ENCODE results near the gene RAB33A.

The RAB33A gene

GRCh38 chrX:130171446-130172126 lies at the start of gene RAB33A:
Gene RAB33A (plus strand): TSS chrX:130171962. CDS start chrX:130172063, 101 bp downstream.
- DNase-seq, result peak; percentile 48 to 55

GRCh38 chrX:130124577-130124976 lies 47.2 kb upstream of the RAB33A start:
- DNase-seq, result no peak

GRCh38 chrX:130125091-130125874 lies 46.5 kb upstream of the RAB33A start:
- DNase-seq, result no peak

GRCh38 chrX:130130990-130131389 lies 40.8 kb upstream of the RAB33A start:
- DNase-seq, result no peak

GRCh38 chrX:130136496-130136895 lies 35.3 kb upstream of the RAB33A start:
- no peak for DNase-seq

- no peak for DNase-seq
Measured at GRCh38 chrX:130136961-130137360, 34.8 kb upstream of the RAB33A start.

GRCh38 chrX:130139474-130140201 lies 32.1 kb upstream of the RAB33A start:
- no peak for DNase-seq

- no peak for DNase-seq
Measured at GRCh38 chrX:130144509-130144908, 27.3 kb upstream of the RAB33A start.

- no peak for DNase-seq
Measured at GRCh38 chrX:130145123-130145522, 26.6 kb upstream of the RAB33A start.

- DNase-seq, result no peak
Measured at GRCh38 chrX:130147631-130148030, 24.1 kb upstream of the RAB33A start.

- no peak for DNase-seq
Measured at GRCh38 chrX:130155564-130155963, 16.2 kb upstream of the RAB33A start.

GRCh38 chrX:130158311-130158710 lies 13.5 kb upstream of the RAB33A start:
- no peak for DNase-seq

- no peak for DNase-seq
Measured at GRCh38 chrX:130159776-130160175, 12.0 kb upstream of the RAB33A start.

GRCh38 chrX:130162094-130162735 lies 9.5 kb upstream of the RAB33A start:
- DNase-seq, result no peak

- DNase-seq, result no peak
Measured at GRCh38 chrX:130163398-130163797, 8.4 kb upstream of the RAB33A start.

GRCh38 chrX:130165181-130165702 lies 6.5 kb upstream of the RAB33A start:
- no peak for DNase-seq

- DNase-seq, result peak; percentile 89 to 91
Measured at GRCh38 chrX:130165703-130166502, 5.9 kb upstream of the RAB33A start, which contains the start of gene AIFM1. Gene AIFM1 (minus strand): TSS chrX:130165841. CDS start chrX:130165656, 185 bp downstream.

GRCh38 chrX:130166503-130166777 lies 5.3 kb upstream of the RAB33A start:
- no peak for DNase-seq

- no peak for DNase-seq
Measured at GRCh38 chrX:130167040-130167439, 4.7 kb upstream of the RAB33A start.

GRCh38 chrX:130170752-130171445 lies 863 bp upstream of the RAB33A start:
- peak; percentile 71 to 75 for DNase-seq

GRCh38 chrX:130172127-130172845 lies 524 bp downstream of the RAB33A start:
- peak in 1 of 2 experiments; percentile 36 for DNase-seq
